ENCODE data around the gene ADAMTSL3. TPM values are rescaled to one million over a fixed set of nuclear protein-coding genes. Genes with fewer than 3 reads are reported as not detected.

The ADAMTSL3 gene
- total RNA-seq, 2 experiments from 2014 or later, result not detected

- Mint-ChIP-seq H3K9me3 (peaks cover 4% of the 10 kb centered on the region), H3K27me3 (peaks cover 2% of the 10 kb centered on the region), H3K36me3 (no peaks in the 10 kb centered on the region), H3K4me1 (no peaks in the 10 kb centered on the region), H3K4me3 (no peak overlapping the region), H3K27ac (no peak overlapping the region)
- DNase-seq (no peak), ATAC-seq (ENCODE audit: low read depth) (no peak)
- POLR2A ChIA-PET, result no interaction called here
These were observed 318.1 kb downstream of the ADAMTSL3 start for GRCh38 chr15:83971992-83972391.

- POLR2A ChIA-PET, result no interaction called here
- H3K27me3 Mint-ChIP-seq, result peaks cover 2% of the 10 kb centered on the region
- no peaks in the 10 kb centered on the region for H3K9me3 Mint-ChIP-seq
- H3K4me1 Mint-ChIP-seq, result no peaks in the 10 kb centered on the region
- no peak overlapping the region for H3K4me3 Mint-ChIP-seq
- no peaks in the 10 kb centered on the region for H3K36me3 Mint-ChIP-seq
- DNase-seq, result no peak
- H3K27ac Mint-ChIP-seq, result no peak overlapping the region
- no peak for ATAC-seq (ENCODE audit: low read depth)
These were observed 319.9 kb downstream of the ADAMTSL3 start for GRCh38 chr15:83973816-83974215.

GRCh38 chr15:83977992-83978391 lies 324.1 kb downstream of the ADAMTSL3 start:
- H3K9me3 Mint-ChIP-seq, result peaks cover 1% of the 10 kb centered on the region
- H3K4me1 Mint-ChIP-seq, result no peaks in the 10 kb centered on the region
- H3K27ac Mint-ChIP-seq, result no peak overlapping the region
- no peaks in the 10 kb centered on the region for H3K36me3 Mint-ChIP-seq
- ATAC-seq (ENCODE audit: low read depth) (no peak), DNase-seq (no peak)
- no peak overlapping the region for H3K4me3 Mint-ChIP-seq
- POLR2A ChIA-PET, result no interaction called here
- H3K27me3 Mint-ChIP-seq, result peaks cover 2% of the 10 kb centered on the region

DNA sequence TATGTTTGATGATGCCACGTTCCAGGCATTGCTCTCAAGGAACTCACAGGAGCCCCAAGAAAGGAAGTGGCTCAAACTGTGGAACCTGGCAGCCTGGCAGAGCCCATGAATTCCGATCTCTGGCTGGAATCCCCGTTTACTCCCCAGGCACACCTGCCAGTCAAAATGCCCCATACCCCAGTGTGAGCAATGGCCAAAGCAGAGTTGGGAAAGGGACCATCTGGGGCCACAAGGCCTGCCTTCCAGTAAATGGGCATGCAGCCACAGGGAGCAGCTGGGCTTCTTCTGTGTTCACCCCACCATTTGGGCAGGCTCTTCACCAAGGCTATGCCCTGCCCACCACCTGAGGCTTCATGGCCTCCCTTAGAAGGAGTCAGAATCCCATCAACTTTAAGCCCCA lies 324.7 kb downstream of the ADAMTSL3 start:
- Mint-ChIP-seq H3K9me3 (peaks cover 1% of the 10 kb centered on the region), H3K27me3 (peaks cover 2% of the 10 kb centered on the region), H3K4me3 (no peak overlapping the region), H3K4me1 (no peaks in the 10 kb centered on the region), H3K27ac (no peak overlapping the region), H3K36me3 (no peaks in the 10 kb centered on the region)
- ATAC-seq (ENCODE audit: low read depth) (no peak), DNase-seq (no peak)
- POLR2A ChIA-PET, result no interaction called here

DNA sequence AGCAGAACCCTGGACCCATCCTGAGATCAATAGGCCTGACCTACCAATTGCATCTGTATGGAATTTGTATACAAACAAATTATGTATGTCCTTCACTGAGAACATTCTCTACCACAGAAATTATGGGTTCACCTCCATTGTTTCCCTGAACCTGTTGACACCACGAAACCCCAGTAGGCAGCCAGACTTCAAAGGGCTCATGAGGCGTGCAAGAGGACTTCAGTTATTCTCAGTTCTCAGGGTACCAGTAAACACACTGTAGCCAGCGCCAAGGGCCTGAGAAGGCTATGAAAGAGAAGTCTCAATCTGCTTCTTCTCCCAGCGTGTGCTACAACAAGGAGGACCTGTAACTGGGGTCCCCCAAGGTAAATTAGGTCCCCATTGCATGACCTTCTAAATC lies 326.7 kb downstream of the ADAMTSL3 start:
- no peak overlapping the region for H3K27ac Mint-ChIP-seq
- H3K27me3 Mint-ChIP-seq, result no peaks in the 10 kb centered on the region
- POLR2A ChIA-PET, result no interaction called here
- no peaks in the 10 kb centered on the region for H3K36me3 Mint-ChIP-seq
- no peak for ATAC-seq (ENCODE audit: low read depth)
- H3K4me1 Mint-ChIP-seq, result no peaks in the 10 kb centered on the region
- peaks cover 1% of the 10 kb centered on the region for H3K9me3 Mint-ChIP-seq
- H3K4me3 Mint-ChIP-seq, result no peak overlapping the region
- no peak for DNase-seq

DNA sequence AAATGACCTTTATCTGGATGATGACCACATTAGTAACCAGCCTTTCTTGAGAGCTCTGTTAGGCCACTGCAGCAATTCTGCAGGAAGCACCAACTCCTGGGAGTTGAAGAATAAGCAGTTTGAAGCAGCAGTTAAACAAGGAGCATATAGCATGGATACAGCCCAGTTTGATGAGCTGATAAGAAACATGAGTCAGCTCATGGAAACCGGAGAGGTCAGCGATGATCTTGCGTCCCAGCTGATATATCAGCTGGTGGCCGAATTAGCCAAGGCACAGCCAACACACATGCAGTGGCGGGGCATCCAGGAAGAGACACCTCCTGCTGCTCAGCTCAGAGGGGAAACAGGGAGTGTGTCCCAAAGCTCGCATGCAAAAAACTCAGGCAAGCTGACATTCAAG lies 328.8 kb downstream of the ADAMTSL3 start:
- Mint-ChIP-seq H3K27me3 (no peaks in the 10 kb centered on the region), H3K4me1 (no peaks in the 10 kb centered on the region), H3K4me3 (no peak overlapping the region), H3K27ac (no peak overlapping the region), H3K9me3 (peaks cover 1% of the 10 kb centered on the region), H3K36me3 (no peaks in the 10 kb centered on the region)
- POLR2A ChIA-PET, result no interaction called here
- ATAC-seq (ENCODE audit: low read depth) (no peak), DNase-seq (no peak)

- H3K4me3 Mint-ChIP-seq, result no peak overlapping the region
- ATAC-seq (ENCODE audit: low read depth) (no peak), DNase-seq (no peak)
- H3K27me3 Mint-ChIP-seq, result no peaks in the 10 kb centered on the region
- no peak overlapping the region for H3K27ac Mint-ChIP-seq
- no peaks in the 10 kb centered on the region for H3K36me3 Mint-ChIP-seq
- H3K9me3 Mint-ChIP-seq, result peaks cover 1% of the 10 kb centered on the region
- no peaks in the 10 kb centered on the region for H3K4me1 Mint-ChIP-seq
- POLR2A ChIA-PET, result no interaction called here
These were observed 329.9 kb downstream of the ADAMTSL3 start for GRCh38 chr15:83983634-83984458.

GRCh38 chr15:83984601-83985000 lies 330.7 kb downstream of the ADAMTSL3 start:
- DNase-seq (no peak), ATAC-seq (ENCODE audit: low read depth) (no peak)
- no peak overlapping the region for H3K27ac Mint-ChIP-seq
- H3K4me1 Mint-ChIP-seq, result no peaks in the 10 kb centered on the region
- H3K27me3 Mint-ChIP-seq, result no peaks in the 10 kb centered on the region
- H3K4me3 Mint-ChIP-seq, result no peak overlapping the region
- POLR2A ChIA-PET, result no interaction called here
- H3K36me3 Mint-ChIP-seq, result no peaks in the 10 kb centered on the region
- H3K9me3 Mint-ChIP-seq, result no peaks in the 10 kb centered on the region

DNA sequence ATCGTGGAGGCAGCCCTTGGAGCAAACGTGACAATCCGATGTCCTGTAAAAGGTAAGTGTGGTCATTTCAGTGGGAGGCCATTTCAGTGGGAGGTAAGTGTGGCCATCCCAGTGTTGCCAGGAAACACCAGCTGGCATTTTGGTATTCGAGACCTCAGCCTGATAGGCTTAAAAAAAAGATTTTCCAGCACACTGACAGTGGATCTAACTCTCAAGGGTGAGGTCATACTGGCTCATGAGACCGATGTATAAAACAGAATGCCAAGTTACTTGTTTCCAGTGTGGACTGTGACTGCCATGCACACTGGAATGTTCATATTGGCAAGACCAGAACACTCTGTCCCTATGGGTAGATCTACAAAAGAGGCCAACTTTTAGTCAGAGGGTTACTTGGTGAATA lies 337.2 kb downstream of the ADAMTSL3 start:
- Mint-ChIP-seq H3K27ac (no peak overlapping the region), H3K27me3 (no peaks in the 10 kb centered on the region), H3K36me3 (no peaks in the 10 kb centered on the region), H3K4me3 (no peak overlapping the region), H3K9me3 (no peaks in the 10 kb centered on the region), H3K4me1 (no peaks in the 10 kb centered on the region)
- ATAC-seq (ENCODE audit: low read depth), result no peak
- POLR2A ChIA-PET, result no interaction called here
- no peak for DNase-seq

GRCh38 chr15:83992324-83993031 lies 338.6 kb downstream of the ADAMTSL3 start:
- Mint-ChIP-seq H3K9me3 (no peaks in the 10 kb centered on the region), H3K27ac (no peak overlapping the region), H3K36me3 (no peaks in the 10 kb centered on the region), H3K27me3 (no peaks in the 10 kb centered on the region), H3K4me3 (no peak overlapping the region), H3K4me1 (no peaks in the 10 kb centered on the region)
- no peak for ATAC-seq (ENCODE audit: low read depth)
- POLR2A ChIA-PET, result no interaction called here
- no peak for DNase-seq

GRCh38 chr15:83993591-83993990 lies 339.7 kb downstream of the ADAMTSL3 start:
- Mint-ChIP-seq H3K27ac (no peak overlapping the region), H3K4me1 (no peaks in the 10 kb centered on the region), H3K36me3 (no peaks in the 10 kb centered on the region), H3K27me3 (no peaks in the 10 kb centered on the region), H3K9me3 (no peaks in the 10 kb centered on the region), H3K4me3 (no peak overlapping the region)
- POLR2A ChIA-PET, result no interaction called here
- DNase-seq (no peak), ATAC-seq (ENCODE audit: low read depth) (no peak)

- POLR2A ChIA-PET, result no interaction called here
- Mint-ChIP-seq H3K9me3 (no peaks in the 10 kb centered on the region), H3K27ac (no peak overlapping the region), H3K27me3 (peaks cover 6% of the 10 kb centered on the region), H3K4me3 (no peak overlapping the region), H3K4me1 (no peaks in the 10 kb centered on the region), H3K36me3 (no peaks in the 10 kb centered on the region)
- ATAC-seq (ENCODE audit: low read depth), result no peak
- DNase-seq, result no peak
These were observed 344.6 kb downstream of the ADAMTSL3 start for GRCh38 chr15:83998486-83998885.

DNA sequence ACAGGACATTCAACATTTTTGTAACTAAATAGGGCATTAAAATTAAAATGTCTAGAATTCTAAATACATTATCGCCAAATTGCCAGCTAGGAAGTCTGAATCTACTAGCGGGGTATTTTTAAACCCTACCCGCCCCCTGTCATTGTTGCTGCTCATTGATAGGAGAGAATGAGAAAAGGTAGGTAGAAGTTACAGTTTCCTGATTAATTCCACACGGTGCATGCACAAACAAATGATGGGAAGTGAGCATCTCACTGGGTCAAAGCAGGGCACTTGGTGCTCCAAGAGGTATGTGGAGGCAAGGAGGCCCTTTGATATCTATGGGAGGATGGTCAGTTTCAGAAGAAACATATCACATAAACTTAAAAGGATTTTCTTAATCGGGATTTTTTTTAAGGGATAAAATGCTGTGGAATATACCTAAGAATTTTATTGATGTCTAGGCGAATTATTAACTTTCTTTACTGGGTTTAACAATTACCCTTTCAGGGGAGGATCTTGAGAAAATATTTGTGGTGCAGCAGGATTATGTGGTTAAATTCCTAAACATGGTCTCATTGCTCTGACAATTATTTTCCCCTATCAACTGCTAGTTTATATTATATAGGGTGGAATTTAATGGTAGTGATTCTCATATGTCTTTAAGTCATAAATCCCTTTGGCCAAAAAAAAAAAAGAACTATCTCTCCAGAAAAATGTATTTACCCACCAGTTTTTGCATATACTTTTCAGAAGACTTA lies 345.6 kb downstream of the ADAMTSL3 start:
- Mint-ChIP-seq H3K9me3 (no peaks in the 10 kb centered on the region), H3K27me3 (peaks cover 6% of the 10 kb centered on the region), H3K27ac (no peak overlapping the region), H3K4me3 (no peak overlapping the region), H3K4me1 (no peaks in the 10 kb centered on the region), H3K36me3 (no peaks in the 10 kb centered on the region)
- DNase-seq (no peak), ATAC-seq (ENCODE audit: low read depth) (no peak)
- POLR2A ChIA-PET, result no interaction called here

DNA sequence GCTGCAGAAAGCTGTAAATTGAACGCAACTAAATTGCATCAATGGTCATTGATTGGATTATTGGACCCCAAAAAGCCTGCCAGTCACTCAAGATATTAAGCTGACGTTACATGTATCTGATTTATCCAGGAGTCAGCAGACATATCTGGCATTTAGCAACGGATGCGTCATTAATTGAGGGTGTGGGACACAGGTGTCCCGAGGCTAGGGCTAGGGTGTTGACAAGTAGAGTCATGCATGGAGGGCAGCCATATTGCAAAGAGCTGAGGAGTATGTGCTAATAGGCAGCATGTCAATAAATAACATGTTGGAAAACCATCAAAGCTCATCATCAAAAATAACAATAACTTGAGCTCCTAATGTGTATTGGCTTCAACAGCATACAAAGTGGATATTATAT lies 347.1 kb downstream of the ADAMTSL3 start:
- Mint-ChIP-seq H3K4me3 (no peak overlapping the region), H3K36me3 (no peaks in the 10 kb centered on the region), H3K9me3 (no peaks in the 10 kb centered on the region), H3K27ac (no peak overlapping the region), H3K4me1 (no peaks in the 10 kb centered on the region), H3K27me3 (peaks cover 6% of the 10 kb centered on the region)
- ATAC-seq (ENCODE audit: low read depth) (no peak), DNase-seq (no peak)
- POLR2A ChIA-PET, result no interaction called here
